Measurements from ENCODE around the gene GPSM3. TPM values are rescaled to one million over a fixed set of nuclear protein-coding genes. Genes with fewer than 3 reads are reported as not detected.

GPSM3 gene
- polyA plus RNA-seq, 1 donor (not counting 4 experiments of a cell fraction or from before 2014, with no cell fraction given) = 3.6 TPM

DNA sequence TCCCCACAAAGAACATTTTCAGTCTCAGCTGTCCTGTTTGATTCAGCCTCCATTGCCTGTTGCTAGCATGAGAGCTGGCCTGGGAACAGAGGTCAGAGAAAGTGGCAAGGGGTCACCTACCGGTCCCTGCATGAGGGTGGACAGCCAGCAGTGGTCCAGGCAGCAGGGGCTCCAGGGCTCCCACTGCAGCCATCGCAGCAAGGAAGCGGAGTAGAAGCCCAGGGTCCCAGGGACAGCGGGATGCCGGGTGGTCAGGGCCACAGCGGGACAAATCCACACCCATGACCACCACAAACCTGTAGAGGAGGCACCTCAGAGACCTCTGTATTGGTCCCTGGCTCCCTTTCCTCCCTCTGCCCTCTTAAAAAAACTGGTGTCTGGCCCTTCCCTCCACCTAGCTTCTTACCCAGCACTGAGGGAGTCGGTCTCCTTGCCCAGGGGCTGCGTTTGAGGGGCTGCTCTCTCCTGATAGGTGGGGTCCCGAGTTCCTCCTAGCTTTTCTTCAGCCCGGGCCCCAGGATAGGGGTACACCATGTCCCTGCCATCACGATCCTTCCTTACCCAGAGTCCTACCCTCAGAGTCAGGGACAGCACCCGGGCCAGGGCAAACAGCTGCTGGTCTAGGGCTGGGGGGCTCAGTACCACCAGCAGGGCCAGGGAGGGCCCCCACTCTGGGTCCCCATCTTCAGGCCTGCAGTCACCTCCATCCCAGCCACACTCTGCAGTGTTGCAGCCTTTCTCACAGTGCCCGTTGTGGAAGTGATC is 8.4 kb upstream of the GPSM3 start:
- dilution Hi-C loops (cut with MboI; ENCODE audit: extremely low pct_ligation_motif_present, low sequenced_read_pairs) = no loop called here

DNA sequence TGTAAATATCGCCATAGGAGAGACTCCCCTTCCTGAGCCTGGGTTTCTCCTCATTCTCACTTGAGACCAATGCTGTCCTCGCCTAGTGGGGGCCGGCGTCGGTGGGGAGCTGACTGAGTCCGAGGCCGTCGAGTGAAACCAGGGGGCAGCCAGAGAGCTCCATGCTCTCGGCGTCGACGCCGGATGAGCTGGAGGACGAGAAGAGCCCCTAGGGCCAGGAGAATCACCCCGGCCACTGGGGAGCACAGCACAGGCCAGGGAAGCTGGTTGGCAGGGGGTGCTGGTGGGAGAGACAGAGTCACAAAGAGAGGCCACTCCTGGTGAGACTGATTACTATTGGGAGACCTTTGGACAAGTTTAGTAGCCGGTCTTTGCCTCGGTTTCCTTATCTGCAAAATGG is 6.4 kb upstream of the GPSM3 start:
- no peak for TF ChIP-seq EZH2 (IDR thresholded peaks at IDR 0.05; ENCODE audit: low read length)
- TF ChIP-seq, protein P1, sequence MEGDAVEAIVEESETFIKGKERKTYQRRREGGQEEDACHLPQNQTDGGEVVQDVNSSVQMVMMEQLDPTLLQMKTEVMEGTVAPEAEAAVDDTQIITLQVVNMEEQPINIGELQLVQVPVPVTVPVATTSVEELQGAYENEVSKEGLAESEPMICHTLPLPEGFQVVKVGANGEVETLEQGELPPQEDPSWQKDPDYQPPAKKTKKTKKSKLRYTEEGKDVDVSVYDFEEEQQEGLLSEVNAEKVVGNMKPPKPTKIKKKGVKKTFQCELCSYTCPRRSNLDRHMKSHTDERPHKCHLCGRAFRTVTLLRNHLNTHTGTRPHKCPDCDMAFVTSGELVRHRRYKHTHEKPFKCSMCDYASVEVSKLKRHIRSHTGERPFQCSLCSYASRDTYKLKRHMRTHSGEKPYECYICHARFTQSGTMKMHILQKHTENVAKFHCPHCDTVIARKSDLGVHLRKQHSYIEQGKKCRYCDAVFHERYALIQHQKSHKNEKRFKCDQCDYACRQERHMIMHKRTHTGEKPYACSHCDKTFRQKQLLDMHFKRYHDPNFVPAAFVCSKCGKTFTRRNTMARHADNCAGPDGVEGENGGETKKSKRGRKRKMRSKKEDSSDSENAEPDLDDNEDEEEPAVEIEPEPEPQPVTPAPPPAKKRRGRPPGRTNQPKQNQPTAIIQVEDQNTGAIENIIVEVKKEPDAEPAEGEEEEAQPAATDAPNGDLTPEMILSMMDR (optimal IDR thresholded peaks at IDR 0.05 in 1 of 3, IDR thresholded peaks at IDR 0.05 in 1 of 3, conservative IDR thresholded peaks at IDR 0.05 in 1 of 3; ENCODE audit: extremely low read depth in 1 of 3, insufficient read depth in 2 of 3, low read length in 3 of 3) = no peak
- no peaks in the 10 kb centered on the region for H3K79me2 ChIP-seq (ENCODE audit: control insufficient read depth, insufficient read depth, low read length)
- dilution Hi-C loops (cut with MboI; ENCODE audit: extremely low pct_ligation_motif_present, low sequenced_read_pairs) = no loop called here
- no peak overlapping the region for H3K4me2 ChIP-seq (ENCODE audit: control insufficient read depth, extremely low read depth, insufficient read depth, low read depth, low read length)
- H3K27me3 ChIP-seq (ENCODE audit: control insufficient read depth, extremely low read depth, insufficient read depth, low read length) = no peaks in the 10 kb centered on the region
- H3K9ac ChIP-seq (ENCODE audit: control insufficient read depth, extremely low read depth, insufficient read depth, low read length) = no peak overlapping the region
- H3K9me1 ChIP-seq (ENCODE audit: control insufficient read depth, extremely low read depth, insufficient read depth, low read length) = no peaks in the 10 kb centered on the region
- H3K27ac ChIP-seq (ENCODE audit: control insufficient read depth, insufficient read depth, low read length) = no peak overlapping the region
- peaks cover 14% of the 10 kb centered on the region for H3K4me1 ChIP-seq (ENCODE audit: control insufficient read depth, extremely low read depth, insufficient read depth, low read length)
- FAIRE-seq = no peak
- no peaks in the 10 kb centered on the region for H4K20me1 ChIP-seq (ENCODE audit: control insufficient read depth, extremely low read depth, insufficient read depth, low read length)
- H2AFZ ChIP-seq (ENCODE audit: control insufficient read depth, low read length) = no peak overlapping the region
- DNase-seq (ENCODE audit: low read depth, low spot score) = no peak
- no peaks in the 10 kb centered on the region for H3K9me3 ChIP-seq (ENCODE audit: control insufficient read depth, low read depth, low read length)
- no peaks in the 10 kb centered on the region for H3K36me3 ChIP-seq (ENCODE audit: control insufficient read depth in 2 of 2, extremely low read depth in 1 of 2, insufficient read depth in 2 of 2, low read length in 2 of 2)
- H3K4me3 ChIP-seq (ENCODE audit: control insufficient read depth in 2 of 3, extremely low read depth in 1 of 3, insufficient read depth in 2 of 3, low read depth in 1 of 3, low read length in 3 of 3) = no peak overlapping the region

More for the DNA sequence above, 8.4 kb upstream of the GPSM3 start:
- Histone ChIP-seq H3K4me3 (ENCODE audit: control insufficient read depth in 2 of 3, extremely low read depth in 1 of 3, insufficient read depth in 2 of 3, low read depth in 1 of 3, low read length in 3 of 3) (no peak overlapping the region), H3K27ac (ENCODE audit: control insufficient read depth, insufficient read depth, low read length) (no peak overlapping the region), H3K36me3 (ENCODE audit: control insufficient read depth in 2 of 2, extremely low read depth in 1 of 2, insufficient read depth in 2 of 2, low read length in 2 of 2) (no peaks in the 10 kb centered on the region), H3K4me2 (ENCODE audit: control insufficient read depth, extremely low read depth, insufficient read depth, low read depth, low read length) (no peak overlapping the region), H3K79me2 (ENCODE audit: control insufficient read depth, insufficient read depth, low read length) (no peaks in the 10 kb centered on the region), H4K20me1 (ENCODE audit: control insufficient read depth, extremely low read depth, insufficient read depth, low read length) (no peaks in the 10 kb centered on the region), H3K9me1 (ENCODE audit: control insufficient read depth, extremely low read depth, insufficient read depth, low read length) (no peaks in the 10 kb centered on the region), H3K27me3 (ENCODE audit: control insufficient read depth, extremely low read depth, insufficient read depth, low read length) (no peaks in the 10 kb centered on the region), H2AFZ (ENCODE audit: control insufficient read depth, low read length) (no peak overlapping the region), H3K4me1 (ENCODE audit: control insufficient read depth, extremely low read depth, insufficient read depth, low read length) (peaks cover 8% of the 10 kb centered on the region), H3K9me3 (ENCODE audit: control insufficient read depth, low read depth, low read length) (no peaks in the 10 kb centered on the region), H3K9ac (ENCODE audit: control insufficient read depth, extremely low read depth, insufficient read depth, low read length) (no peak overlapping the region)
- TF ChIP-seq, protein P1 (optimal IDR thresholded peaks at IDR 0.05 in 1 of 3, IDR thresholded peaks at IDR 0.05 in 1 of 3, conservative IDR thresholded peaks at IDR 0.05 in 1 of 3; ENCODE audit: extremely low read depth in 1 of 3, insufficient read depth in 2 of 3, low read length in 3 of 3) = no peak
- no peak for TF ChIP-seq EZH2 (IDR thresholded peaks at IDR 0.05; ENCODE audit: low read length)
- no peak for FAIRE-seq
- DNase-seq (ENCODE audit: low read depth, low spot score) = no peak
